ENCODE results near the gene MON1B. TPM values are rescaled to one million over a fixed set of nuclear protein-coding genes. Genes with fewer than 3 reads are reported as not detected.

MON1B gene
- total and polyA plus RNA-seq, 10 of the 15 experiments (the other 5 are each of a cell fraction or from before 2014, with no cell fraction given): 5.7 to 64.5 (median 21.7) TPM

- ChIA-PET POLR2A (no interaction called here), CTCF (no interaction called here), RAD21 (ENCODE audit: unreplicated experiment) (no interaction called here), SMC1A (ENCODE audit: uncharacterized antibody, unreplicated experiment) (interaction anchor here (0.6 kb wide), 1 partner anchor 18 kb away, joined by 5 read pairs; no protein-coding TSS in a partner anchor)
- Histone ChIP-seq H3K27me3 (replicated peaks in 1 of 2; ENCODE audit: control insufficient read depth in 2 of 2, insufficient read depth in 2 of 2, low read length in 1 of 2) (no peaks in the 10 kb centered on the region), H2AFZ (ENCODE audit: control insufficient read depth, low read depth, low read length) (no peak overlapping the region), H3K9me3 (replicated peaks; ENCODE audit: control insufficient read depth, insufficient read depth, low read length) (no peaks in the 10 kb centered on the region), H3K4me2 (ENCODE audit: control insufficient read depth, insufficient read depth) (no peak overlapping the region), H3K27ac (ENCODE audit: control insufficient read depth, insufficient read depth) (no peak overlapping the region), H3K4me1 (ENCODE audit: control insufficient read depth, insufficient read depth, low read length) (no peaks in the 10 kb centered on the region; the same call in 1 of the 2 replicates), H4K20me1 (ENCODE audit: control insufficient read depth, insufficient read depth) (no peaks in the 10 kb centered on the region), H3K36me3 (ENCODE audit: control insufficient read depth in 2 of 2, insufficient read depth in 2 of 2, low read length in 1 of 2) (peaks cover 18 to 20% of the 10 kb centered on the region in 2 experiments), H3K9ac (ENCODE audit: control insufficient read depth, insufficient read depth, low read length) (no peak overlapping the region), H3K79me2 (ENCODE audit: control insufficient read depth, insufficient read depth, low read length) (peaks cover 25% of the 10 kb centered on the region), H3K4me3 (no peak overlapping the region)
- BruUV-seq (replicated peaks): no TSS peak
- no peak for DNase-seq (ENCODE audit: low read depth, low spot score)
- WGBS (ENCODE audit: insufficient coverage, insufficient replicate concordance, low lambda C conversion rate, missing lambda C conversion rate): 97% methylated on average over 8 of the region's 8 CpGs
- in situ Hi-C loops (cut with MboI): loop anchor here (25.0 kb wide), 1 partner anchor 1733 kb away; the partner anchor contains the start of gene TMEM170A
- ATAC-seq: no peak
- intact Hi-C loops (cut with micrococcal nuclease; ENCODE audit: unreplicated experiment): loop anchor here (10.0 kb wide), 1 partner anchor 1541 kb away; no protein-coding TSS in a partner anchor
- TF ChIP-seq NFIC (IDR thresholded peaks at IDR 0.05; ENCODE audit: low read depth, low read length) (no peak), ZNF687 (IDR thresholded peaks at IDR 0.05) (no peak), CREB1 (IDR thresholded peaks at IDR 0.05; ENCODE audit: low read depth) (no peak), POU2F2 (IDR thresholded peaks at IDR 0.05; ENCODE audit: borderline replicate concordance, low read depth, low read length) (no peak), KAT2A (conservative IDR thresholded peaks at IDR 0.05; ENCODE audit: control insufficient read depth, low read depth, low read length) (no peak), NR2C2 (IDR thresholded peaks at IDR 0.05; ENCODE audit: borderline replicate concordance, control insufficient read depth, insufficient read length, low read depth) (no peak), E2F4 (IDR thresholded peaks at IDR 0.05; ENCODE audit: low read depth, low read length) (no peak), BCLAF1 (IDR thresholded peaks at IDR 0.05) (no peak), RUNX3 (IDR thresholded peaks at IDR 0.05; ENCODE audit: low read length) (no peak), BHLHE40 (IDR thresholded peaks at IDR 0.05; ENCODE audit: borderline replicate concordance in 1 of 2, low read depth in 2 of 2, low read length in 1 of 2) (no peak), ZNF274 (IDR thresholded peaks at IDR 0.05; ENCODE audit: insufficient read depth, insufficient read length) (no peak)
- no peak for FAIRE-seq
Observed at GRCh38 chr16:77195411-77195810, 4.4 kb downstream of the MON1B start.

Data from GM12878 (cell line).